Fibroblast of villous mesenchyme (primary cell): ENCODE results near the gene TTLL11. TPM values are rescaled to one million over a fixed set of nuclear protein-coding genes. Genes with fewer than 3 reads are reported as not detected.

Source experiments
- DNase-seq: peaks from one replicate; pipeline ENCODE4 v3.0.0-alpha.2; 2010; ENCODE audit warnings: low read depth
- H3K4me3 ChIP-seq: 2 replicates; pipeline ENCODE4 v1.5.1; 2011; ENCODE audit warnings: low read depth, mild to moderate bottlenecking, low read length
- total RNA-seq: library from RNA; depleted of rRNA; stranded (reverse); fragments of >200 nt; gene quantifications from 2 replicates; pipeline ENCODE4 v1.2.3, GENCODE V29; 2012
- TF ChIP-seq, protein P1 (sequence below): IDR thresholded peaks from 2 replicates; pipeline ENCODE4 v1.5.1; 2012; ENCODE audit warnings: low read depth, mild to moderate bottlenecking, low read length; ENCODE audit not compliant: insufficient read depth

Gene TTLL11
- total RNA-seq, 1 donor = 4.3 TPM

DNA sequence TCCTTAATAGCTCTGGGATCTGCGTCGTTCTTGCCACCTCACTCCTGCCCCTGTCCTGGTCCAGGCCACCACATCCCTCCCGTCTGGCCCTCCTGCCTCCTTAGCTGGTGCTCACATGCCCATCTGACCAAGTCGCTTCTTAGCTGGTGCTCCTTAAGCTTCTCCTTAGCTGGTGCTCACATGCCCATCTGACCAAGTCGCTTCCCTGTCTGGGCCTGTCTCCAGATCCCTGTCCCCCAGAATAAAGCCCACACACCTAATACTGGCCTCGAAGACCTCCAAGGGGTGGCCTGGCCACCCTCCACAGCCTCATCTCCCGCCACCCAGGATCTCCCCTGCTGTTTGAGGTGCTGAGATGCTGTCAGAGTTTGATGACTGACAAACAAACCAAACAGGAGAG, 31.4 kb upstream of the TTLL11 start:
- DNase-seq = no peak
- TF ChIP-seq, protein P1, sequence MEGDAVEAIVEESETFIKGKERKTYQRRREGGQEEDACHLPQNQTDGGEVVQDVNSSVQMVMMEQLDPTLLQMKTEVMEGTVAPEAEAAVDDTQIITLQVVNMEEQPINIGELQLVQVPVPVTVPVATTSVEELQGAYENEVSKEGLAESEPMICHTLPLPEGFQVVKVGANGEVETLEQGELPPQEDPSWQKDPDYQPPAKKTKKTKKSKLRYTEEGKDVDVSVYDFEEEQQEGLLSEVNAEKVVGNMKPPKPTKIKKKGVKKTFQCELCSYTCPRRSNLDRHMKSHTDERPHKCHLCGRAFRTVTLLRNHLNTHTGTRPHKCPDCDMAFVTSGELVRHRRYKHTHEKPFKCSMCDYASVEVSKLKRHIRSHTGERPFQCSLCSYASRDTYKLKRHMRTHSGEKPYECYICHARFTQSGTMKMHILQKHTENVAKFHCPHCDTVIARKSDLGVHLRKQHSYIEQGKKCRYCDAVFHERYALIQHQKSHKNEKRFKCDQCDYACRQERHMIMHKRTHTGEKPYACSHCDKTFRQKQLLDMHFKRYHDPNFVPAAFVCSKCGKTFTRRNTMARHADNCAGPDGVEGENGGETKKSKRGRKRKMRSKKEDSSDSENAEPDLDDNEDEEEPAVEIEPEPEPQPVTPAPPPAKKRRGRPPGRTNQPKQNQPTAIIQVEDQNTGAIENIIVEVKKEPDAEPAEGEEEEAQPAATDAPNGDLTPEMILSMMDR = no peak

DNA sequence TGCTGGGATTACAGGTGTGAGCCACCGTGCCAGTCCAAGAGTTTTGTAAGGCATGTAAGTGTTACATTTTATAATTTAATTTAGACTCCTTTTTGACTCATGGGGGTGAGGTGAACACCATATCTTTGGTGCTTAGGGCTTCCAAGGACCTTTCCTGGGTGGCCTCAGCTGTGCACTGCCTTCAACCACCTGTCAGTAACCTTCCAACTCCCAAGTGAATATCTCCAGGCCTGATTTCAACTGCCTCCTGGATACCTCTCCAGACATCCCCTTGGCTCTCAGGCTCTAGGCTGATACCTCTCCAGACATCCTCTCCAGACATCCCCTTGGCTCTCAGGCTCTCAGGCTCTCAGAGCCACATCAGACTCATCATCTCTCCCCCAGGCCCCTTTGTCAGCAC, 30.9 kb upstream of the TTLL11 start:
- H3K4me3 ChIP-seq = no peak overlapping the region
- no peak for DNase-seq
- TF ChIP-seq, protein P1 = no peak

More for the DNA sequence above, 31.4 kb upstream of the TTLL11 start:
- no peak overlapping the region for H3K4me3 ChIP-seq

DNA sequence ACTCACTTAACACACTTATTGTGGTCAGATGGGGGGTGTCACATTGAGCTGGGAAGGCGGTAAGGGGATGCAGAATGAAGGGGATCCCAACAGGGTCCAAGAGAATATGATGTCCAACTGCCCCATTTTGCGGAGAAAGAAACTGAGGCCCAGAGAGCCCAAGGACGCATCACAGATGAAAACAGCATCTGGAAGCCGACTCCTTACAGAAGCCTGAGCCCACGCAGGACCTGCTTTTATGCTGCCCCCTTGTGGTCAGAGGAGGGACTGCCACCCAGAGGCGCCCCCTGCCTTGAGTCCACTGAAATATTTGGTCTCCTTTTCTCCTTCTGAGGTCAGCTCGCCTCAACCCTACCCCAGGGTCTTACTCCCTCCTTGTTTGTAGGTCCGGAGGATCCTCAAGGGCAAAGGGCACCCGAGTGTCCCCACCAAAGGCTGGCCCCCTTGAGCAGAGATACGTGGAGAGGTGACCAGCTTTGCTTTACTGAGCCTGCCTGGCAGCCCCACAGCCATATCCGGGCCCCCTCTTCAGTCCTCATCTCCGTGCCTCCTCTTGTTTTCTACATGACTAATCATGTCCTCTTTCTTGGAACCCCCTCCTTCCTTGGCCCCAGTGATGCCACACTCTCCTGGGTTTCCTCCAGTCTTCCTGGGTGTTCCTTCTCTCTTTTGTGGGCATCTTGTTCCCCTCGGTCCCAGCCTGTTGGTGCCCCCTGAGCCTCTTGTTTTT, 30.0 kb upstream of the TTLL11 start:
- peak; percentile 68 for DNase-seq
- TF ChIP-seq, protein P1 = peak; percentile 99
- no peak overlapping the region for H3K4me3 ChIP-seq

DNA sequence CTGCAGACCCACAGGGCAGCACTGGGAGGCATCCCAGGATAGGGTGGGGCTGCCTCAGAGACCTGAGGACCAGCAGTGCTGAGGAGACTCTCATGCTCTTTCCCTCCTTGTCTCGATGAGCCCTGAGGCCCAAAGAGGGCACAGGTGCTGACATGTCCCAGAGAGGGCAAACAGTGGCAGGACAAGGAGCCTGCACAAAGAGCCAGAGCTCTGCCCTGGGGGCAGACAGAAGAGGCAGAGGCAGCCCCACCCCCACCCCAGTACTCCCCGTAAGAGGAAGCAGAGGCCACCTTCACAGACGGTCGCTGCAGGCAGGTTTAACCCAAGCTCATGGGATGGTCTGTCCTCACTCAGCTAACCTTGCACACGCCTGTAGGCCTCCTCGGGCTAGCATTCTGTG, 29.4 kb upstream of the TTLL11 start:
- H3K4me3 ChIP-seq = no peak overlapping the region
- DNase-seq = no peak
- TF ChIP-seq, protein P1 = no peak

DNA sequence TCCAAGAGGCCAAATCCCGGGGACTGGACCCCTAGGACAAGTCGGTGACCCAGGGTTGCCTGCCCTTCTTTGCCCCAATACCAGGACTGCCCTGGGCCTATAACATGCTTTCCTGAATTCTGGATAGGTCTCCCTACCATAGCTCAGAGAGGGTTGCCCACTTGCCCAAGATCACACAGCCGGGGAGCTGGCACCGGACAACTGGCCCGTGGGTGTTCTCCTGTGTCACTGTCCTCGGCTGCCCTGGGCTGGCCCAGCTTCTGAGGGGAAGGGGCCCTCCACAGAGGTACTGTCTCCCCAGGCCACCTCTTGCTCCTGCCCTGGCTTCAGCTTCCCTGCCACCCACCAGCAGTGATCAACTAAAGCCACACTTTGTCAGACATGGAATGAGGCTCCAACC, 28.8 kb upstream of the TTLL11 start:
- DNase-seq = no peak
- no peak overlapping the region for H3K4me3 ChIP-seq
- TF ChIP-seq, protein P1 = no peak

DNA sequence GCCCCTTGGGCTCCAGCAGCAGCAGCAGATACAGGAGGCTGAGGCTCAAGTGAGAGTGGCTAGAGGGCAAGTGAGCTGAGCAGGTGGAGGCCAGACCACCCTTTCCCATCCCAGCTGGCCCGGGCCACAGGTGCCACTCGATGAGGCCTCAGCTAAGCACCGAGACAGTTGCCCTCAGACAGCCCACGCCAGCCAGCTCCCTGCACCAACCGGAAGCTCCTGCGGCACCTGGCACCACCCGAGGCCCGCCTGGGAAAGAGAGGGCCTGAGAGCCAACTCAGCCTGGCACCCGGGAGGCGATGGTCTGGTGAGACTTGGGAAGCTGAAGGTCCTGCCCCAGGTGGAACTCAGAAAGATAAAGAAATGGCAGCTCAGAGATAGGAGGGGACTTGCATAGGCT, 28.3 kb upstream of the TTLL11 start:
- DNase-seq = no peak
- TF ChIP-seq, protein P1 = no peak
- no peak overlapping the region for H3K4me3 ChIP-seq

DNA sequence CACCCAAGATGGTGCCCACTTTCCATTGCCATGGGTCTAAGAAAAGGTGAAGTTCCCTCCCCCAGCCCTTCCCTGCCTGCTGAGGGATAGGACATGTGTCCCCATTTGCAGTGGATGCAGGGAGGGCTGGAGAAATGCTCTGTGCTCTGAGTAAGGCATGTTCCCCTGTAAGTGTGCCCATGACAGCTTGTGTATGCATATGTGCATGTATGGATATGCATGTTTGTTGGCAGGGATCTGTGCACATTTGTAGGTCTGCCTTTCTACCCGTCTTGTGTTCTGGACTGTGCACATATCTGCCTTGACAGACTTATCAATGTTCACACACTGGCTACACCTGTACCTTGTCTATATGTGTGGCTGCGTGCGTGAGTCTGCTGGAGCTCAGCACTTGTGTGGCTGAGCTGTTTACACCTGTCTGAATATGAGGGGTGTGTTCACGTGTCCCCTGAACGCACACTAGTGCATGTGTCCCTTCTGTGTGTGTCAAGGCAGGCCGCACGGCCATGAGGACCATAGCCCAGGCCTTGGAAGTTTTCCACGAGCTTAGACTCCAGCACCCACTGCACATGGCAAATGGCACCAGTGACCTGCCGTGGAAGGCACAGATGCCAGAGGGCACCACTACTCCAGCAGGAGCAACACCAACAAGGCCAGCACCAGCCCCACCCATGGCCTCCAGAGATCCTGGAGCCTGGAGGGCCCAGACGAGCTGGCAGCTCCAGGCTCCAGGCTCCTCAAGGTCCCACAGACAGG, 27.4 kb upstream of the TTLL11 start:
- TF ChIP-seq, protein P1 = no peak
- no peak for DNase-seq
- H3K4me3 ChIP-seq = no peak overlapping the region
